ENCODE results near the gene PEX14.

DNA sequence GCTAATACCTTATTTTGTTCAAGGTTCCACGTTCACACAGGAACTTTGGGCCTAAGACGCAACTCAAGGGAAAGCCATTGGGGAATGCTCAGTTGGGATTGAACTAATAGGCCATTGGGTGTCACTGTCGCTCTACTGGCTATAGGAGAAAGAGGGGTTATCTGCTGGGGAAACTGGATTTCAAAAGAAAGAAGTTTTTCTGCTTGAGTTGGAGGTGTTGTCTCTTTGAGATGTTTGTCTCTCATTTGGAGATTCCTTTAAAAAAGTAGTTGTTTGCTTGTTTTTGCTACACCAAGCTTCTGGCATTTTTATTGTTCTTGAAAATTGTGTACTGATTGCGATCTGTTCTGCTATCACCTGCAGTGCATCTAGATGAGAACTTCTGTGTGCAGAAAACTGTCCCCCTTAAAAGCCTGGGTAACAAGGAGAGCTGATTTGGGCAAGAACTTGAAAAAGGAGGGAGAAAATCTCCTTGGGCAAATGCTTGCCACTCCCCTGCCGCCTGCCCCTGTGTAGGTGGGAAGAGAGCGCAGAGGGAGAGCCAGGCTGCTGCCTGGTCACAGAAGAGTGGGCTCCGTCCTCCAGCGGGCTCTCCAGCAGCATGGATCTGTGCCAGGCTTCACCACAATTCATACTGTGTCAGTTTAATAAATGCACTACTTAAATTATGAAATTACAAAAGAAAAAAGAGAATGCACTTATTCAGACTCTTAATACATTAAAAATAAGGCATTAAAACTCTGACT lies 39.9 kb downstream of the PEX14 start:
- TF ChIP-seq CTCF (IDR thresholded peaks at IDR 0.05; ENCODE audit: insufficient read depth, low read length, poor library complexity, severe bottlenecking) (no peak), EZH2phosphoT487 (conservative IDR thresholded peaks at IDR 0.05; ENCODE audit: low read length) (no peak)
